HG03521 (cell line): ENCODE data around the gene JMJD1C.
"Not testable (repeated sequence)": the region's sequence is repeated elsewhere in the genome, so short reads cannot be mapped to it uniquely, and the experiment has no call there.

Experiments used
- ATAC-seq: cut with Tn5 transposase; IDR thresholded peaks from one replicate; pipeline ENCODE4 v1.9.1; 2021; ENCODE audit warnings: mild to moderate bottlenecking, moderate library complexity; ENCODE audit not compliant: unreplicated experiment

JMJD1C gene

GRCh38 chr10:63366933-63367332 lies 98.8 kb downstream of the JMJD1C start:
- no peak for ATAC-seq

- ATAC-seq, result no peak
Observed at GRCh38 chr10:63365976-63366765, 99.6 kb downstream of the JMJD1C start.

DNA sequence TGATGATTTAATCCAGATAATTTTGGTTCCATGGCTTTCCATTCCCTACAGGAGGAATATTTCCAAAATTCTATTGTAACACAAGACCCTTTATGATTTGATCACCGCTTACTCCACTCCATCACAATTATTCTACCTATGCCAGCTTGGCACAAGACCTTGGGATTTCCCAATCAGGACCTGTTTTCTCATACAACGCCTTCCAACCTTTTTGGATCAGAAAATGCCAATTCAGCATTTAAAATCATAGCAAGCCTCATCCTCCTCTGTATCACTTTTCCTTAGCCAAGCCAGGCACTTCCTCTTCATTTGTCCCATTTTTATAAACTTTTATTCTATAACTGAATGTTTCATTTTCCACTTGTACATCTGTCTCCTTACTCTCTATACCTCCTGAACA lies 100.9 kb downstream of the JMJD1C start:
- ATAC-seq, result no peak

GRCh38 chr10:63363951-63364350 lies 101.8 kb downstream of the JMJD1C start:
- ATAC-seq, result no peak

DNA sequence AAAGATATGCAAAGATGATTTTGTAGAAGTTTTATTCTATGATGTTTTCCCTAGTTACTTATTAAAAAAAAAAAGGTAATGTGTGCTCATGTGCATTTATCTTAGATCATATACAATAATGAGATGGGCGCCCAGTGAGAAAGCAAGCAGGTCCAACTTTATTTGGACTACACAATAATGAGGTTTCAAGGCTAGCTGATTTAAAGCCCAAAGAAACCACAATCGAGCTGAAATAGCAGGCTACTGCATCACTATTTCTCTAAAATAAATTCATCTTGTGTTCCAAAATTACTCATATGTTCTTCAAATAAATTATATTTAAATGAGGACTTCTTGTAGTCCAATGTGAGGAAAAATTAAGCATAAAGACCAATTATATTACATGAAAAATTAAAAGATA lies 110.1 kb downstream of the JMJD1C start:
- no peak for ATAC-seq

DNA sequence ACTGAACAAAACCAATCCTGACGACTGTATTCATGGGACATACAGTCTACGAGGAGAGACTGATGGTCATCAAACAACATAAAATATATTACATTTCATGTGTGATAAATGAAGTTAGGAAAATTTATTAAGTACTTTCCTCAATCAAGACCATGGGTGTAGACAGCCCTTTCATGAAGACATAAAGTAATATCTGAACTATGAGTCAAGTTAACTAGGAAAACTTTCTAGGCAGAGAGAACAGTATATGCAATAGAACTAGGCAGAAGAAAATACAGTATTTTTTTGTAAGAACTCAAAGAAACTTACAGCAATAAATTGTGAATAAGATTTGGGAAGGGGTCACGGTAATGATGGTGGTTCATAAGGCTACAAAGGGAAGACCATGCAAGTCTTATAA lies 112.8 kb downstream of the JMJD1C start:
- no peak for ATAC-seq

DNA sequence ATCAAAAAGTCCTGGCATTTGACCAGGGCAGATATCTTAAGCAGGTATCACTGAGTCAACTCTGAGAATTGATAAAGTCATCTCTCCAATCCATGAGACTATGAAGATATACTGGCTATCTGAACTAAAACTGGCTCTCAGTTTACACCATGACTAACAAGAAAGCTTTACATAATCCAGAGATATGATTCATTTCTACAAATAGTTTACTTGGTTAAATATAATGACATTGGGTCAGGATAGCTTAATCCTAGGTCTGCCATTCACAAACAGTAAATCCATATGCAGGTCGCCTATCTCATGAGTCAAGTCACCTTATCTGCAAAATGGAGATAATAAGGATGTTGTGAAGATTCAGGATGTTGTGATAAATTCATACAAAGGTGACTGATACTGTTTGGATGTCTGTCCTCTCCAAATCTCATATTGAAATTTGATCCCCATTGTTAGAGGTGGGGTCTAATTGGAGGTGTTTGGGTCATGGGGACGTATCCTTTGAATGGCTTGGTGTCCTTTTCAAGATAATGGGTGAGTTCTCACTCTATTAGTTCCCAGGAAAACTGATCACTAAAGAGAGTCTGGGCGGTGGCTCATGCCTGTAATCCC lies 117.4 kb downstream of the JMJD1C start:
- ATAC-seq, result no peak

DNA sequence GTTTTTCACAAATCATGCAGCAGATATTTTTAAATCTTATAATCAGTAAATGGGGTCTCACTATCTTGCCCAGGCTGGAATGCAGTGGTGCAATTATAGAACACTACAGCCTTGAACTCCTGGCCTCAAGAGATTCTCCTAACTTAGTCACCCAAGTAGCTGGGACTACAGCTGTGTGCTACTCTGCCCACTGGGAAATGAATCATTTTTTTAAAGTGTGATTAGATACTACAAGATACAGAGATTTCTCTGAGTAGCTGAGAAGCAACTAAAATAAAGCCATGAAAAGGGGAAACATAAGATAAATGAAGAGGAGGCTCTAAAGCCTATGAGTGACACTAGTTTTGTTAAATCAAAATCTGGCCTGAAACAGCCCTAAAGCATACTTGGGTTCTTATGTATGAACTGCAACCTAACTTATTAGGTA lies 119.7 kb downstream of the JMJD1C start:
- ATAC-seq, result no peak

DNA sequence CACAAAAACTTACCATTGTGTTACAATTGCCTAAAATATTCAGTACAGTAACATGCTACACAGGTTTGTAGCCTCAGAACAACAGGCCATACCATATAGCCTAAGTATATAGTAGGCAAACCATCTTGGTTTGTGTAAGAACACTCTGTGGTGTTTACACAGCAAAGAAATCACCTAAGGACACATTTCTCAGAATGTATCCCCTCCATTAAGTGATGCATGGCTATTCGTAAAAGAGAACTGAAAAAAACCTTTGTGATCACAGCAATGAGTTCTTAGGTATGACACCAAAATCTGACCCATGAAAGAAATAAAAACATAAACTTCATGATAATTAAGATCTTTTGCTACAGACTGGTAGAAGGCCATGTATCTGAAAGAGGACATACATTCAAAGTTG lies 121.5 kb downstream of the JMJD1C start:
- no peak for ATAC-seq

- no peak for ATAC-seq
Observed at GRCh38 chr10:63343476-63343875, 122.3 kb downstream of the JMJD1C start.

DNA sequence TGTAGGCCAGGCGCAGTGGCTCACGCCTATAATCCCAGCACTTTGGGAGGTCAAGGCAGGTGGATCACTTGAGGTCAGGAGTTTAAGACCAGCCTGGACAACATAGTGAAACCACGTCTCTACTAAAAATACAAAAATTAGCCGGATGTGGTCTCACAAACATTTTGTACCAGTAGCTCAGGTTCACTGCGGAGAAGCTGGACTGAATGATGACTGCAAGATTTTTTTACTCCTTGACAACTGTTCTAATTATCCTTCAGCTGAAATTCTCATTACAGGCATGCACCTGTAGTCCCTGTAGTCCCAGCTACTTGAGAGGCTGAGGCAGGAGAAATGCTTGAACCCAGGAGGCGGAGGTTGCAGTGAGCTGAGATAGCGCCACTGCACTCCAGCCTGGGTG lies 126.1 kb downstream of the JMJD1C start:
- not testable (repeated sequence) for ATAC-seq

- ATAC-seq, result no peak
Observed at GRCh38 chr10:63337455-63338251, 128.1 kb downstream of the JMJD1C start.

GRCh38 chr10:63331586-63331985 lies 134.2 kb downstream of the JMJD1C start:
- ATAC-seq, result no peak

DNA sequence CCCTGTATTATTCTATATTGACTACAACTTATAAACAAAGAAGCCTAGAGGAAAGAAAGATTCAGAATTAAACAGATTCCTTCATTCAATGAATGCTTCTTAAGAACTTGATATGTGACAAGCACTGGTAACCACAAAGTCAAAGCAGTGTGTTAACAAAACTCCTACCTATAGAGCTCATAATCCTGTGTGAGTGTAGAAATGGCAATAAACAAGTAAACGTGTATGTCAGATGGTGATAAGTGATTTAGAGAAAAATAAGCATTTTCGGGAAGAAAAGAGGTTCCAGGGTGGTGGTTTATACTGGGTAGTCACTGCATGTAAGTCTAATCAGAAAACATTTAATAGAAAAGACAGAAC lies 141.3 kb downstream of the JMJD1C start:
- no peak for ATAC-seq

DNA sequence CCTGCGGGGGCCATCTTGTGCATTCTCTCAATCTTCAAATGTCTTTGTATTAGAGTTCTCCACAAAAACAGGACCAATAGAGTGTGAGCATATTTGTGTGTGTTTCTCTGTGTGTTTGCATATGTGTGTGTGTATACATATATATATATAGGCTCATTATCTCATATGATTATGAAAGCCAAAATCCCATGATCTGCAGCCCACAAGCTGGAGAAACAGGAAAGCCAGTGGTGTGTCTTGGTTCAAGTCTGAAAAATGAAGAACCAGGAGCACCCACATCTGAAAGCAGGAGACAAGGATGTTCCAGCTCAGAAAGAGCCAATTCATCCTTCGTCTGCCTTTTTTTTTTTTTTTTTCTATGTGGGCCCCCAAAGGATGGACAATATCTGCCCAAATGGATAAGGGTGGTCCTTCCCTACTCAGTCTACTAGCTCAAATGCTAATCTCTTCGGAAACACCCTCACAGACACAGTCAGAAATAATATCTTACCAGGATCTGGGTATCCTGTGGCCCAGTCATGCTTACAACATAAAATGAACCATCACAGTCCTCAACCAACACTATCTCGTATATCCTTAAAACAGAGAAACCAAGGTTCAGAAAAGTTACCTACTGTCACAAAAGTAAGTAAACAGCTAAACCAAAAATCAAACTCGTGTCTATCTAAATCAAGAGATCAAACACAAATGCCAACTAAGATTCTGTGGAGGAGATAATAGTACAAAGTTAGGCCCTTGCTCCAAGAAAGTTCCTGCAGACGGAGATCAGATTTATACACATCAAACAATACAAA lies 141.9 kb downstream of the JMJD1C start:
- ATAC-seq, result no peak

DNA sequence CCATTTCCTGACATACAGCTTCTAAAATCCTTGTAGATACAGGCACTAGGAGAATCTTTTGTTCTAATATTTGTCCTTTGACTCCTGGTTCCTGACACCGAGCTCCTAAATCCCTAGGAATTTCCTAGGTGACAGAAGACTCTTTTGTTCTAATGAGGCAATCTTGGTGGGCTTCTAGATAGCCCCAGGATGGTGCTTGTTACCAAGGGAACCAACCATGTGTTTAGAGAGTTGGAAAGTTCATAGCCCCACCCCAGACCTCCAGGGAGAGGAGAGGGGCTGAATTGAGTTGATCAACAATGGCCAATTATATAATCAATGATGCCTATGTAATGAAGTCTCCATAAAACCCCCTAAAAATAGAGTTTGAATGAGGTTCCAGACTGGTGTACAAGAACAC lies 145.1 kb downstream of the JMJD1C start:
- ATAC-seq, result no peak

DNA sequence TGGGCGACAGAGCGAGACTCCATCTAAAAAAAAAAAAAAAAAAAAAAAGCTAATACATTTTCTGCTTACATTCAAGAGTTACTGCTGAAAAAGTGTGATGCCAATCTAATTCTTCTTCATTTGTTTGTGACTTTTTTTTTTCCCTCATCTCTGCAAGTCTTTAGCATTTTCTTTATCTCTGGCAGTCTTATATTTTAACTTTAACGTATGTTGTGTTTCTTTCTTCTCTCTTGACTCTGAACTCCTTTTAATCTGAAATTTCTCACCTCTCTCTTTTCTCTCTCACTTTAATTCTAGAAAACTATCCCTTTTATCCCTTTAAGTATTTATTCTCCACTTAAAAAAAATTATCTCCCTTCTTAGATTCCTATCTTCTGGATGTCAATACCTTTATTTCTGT lies 146.5 kb downstream of the JMJD1C start:
- ATAC-seq, result no peak

DNA sequence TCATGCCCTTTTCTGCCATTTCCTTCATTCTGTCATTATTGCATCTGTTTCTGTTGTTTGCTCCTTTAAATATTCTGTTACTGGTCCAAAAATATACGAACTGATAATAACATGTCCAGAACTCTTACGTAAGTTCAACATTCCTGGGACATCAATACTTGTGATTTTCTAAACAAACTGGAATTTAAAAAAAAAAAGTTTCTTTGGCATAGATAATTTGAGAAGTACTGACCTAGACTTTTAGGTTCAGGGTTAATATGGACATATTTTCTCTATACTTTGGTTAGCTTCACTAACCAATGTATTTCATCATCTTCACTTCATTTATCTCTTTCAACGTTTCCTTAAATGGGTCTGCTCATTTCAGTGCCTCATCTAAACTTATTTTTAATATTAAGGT lies 147.3 kb downstream of the JMJD1C start:
- no peak for ATAC-seq

GRCh38 chr10:63314020-63314419 lies 151.8 kb downstream of the JMJD1C start:
- no peak for ATAC-seq

DNA sequence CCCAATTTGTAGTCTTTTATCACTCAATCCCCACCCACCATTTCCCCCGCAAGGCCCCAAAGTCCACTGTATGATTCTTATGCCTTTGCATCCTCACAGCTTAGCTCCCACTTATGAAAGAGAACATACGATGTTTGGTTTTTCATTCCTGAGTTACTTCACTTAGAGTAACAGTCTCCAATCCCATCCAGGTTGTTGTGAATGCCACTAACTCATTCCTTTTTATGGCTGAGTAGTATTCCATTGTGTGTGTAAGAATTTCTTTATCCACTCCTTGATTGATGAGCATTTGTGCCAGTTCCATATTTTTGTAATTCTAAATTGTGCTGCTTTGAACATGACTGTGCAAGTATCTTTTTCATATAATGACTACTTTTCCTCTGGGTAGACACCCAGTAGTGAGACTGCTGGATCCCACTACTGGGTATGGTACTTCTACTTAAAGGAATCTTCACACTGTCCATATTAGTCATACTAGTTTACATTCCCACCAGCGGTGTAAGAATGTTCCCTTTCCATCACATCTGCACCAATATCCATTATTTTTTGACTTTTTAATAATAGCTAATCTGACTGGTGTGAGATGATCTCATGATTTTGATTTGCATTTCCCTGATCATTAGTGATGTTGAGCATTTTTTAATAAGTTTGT lies 152.6 kb downstream of the JMJD1C start:
- ATAC-seq, result no peak

- ATAC-seq, result no peak
Observed at GRCh38 chr10:63308628-63309027, 157.1 kb downstream of the JMJD1C start.
